ENCODE data around the gene TRA2A. TPM values are rescaled to one million over a fixed set of nuclear protein-coding genes. Genes with fewer than 3 reads are reported as not detected.

Gene TRA2A
- polyA plus RNA-seq, 2 of the 4 experiments (the other 2 are of a cell fraction) = 90.8 to 111 TPM

GRCh38 chr7:23547662-23548061 is 15.9 kb upstream of the TRA2A start:
- Histone ChIP-seq H3K9me3 (peaks cover 6% of the 10 kb centered on the region; the same call in 2 of the 3 replicates), H3K4me2 (no peak overlapping the region), H3K4me3 (no peak overlapping the region), H3K27ac (no peak overlapping the region), H3K4me1 (no peaks in the 10 kb centered on the region)
- DNase-seq (ENCODE audit: low read depth in 1 of 2, low spot score in 1 of 2) = no peak
- no peak for ATAC-seq
- no peak for FAIRE-seq
- WGBS (ENCODE audit: missing lambda C conversion rate) = 92% methylated on average over 4 of the region's 4 CpGs
- ChIA-PET POLR2A (no interaction called here), CTCF (interaction anchor here (0.6 to 4.0 kb wide), 21 partner anchors 10 to 1049 kb away, joined by 3 to 67 read pairs (median 4); partner anchors contain the start of genes CCDC126 and STK31)
- TF ChIP-seq POLR2AphosphoS2 (conservative IDR thresholded peaks at IDR 0.05; ENCODE audit: low read length) (no peak), ZSCAN20 (CRISPR knock-in tag; IDR thresholded peaks at IDR 0.05) (no peak), HOXB5 (CRISPR knock-in tag; IDR thresholded peaks at IDR 0.05) (no peak), ESRRA (IDR thresholded peaks at IDR 0.05; ENCODE audit: borderline replicate concordance, low read length) (no peak), JUNB (IDR thresholded peaks at IDR 0.05) (no peak), E2F6 (IDR thresholded peaks at IDR 0.05; ENCODE audit: borderline replicate concordance, low read depth) (no peak), RNF2 (IDR thresholded peaks at IDR 0.05; ENCODE audit: borderline replicate concordance, low read depth) (no peak), KDM1A (IDR thresholded peaks at IDR 0.05; ENCODE audit: low read depth) (no peak), CTCF (IDR thresholded peaks at IDR 0.05) (no peak), HOXB13 (CRISPR knock-in tag; IDR thresholded peaks at IDR 0.05; ENCODE audit: low read depth) (no peak), PHF8 (IDR thresholded peaks at IDR 0.05; ENCODE audit: borderline replicate concordance, low read depth) (no peak), CHD4 (IDR thresholded peaks at IDR 0.05; ENCODE audit: borderline replicate concordance) (no peak), CHD2 (IDR thresholded peaks at IDR 0.05; ENCODE audit: low read length, partially characterized antibody) (no peak)

DNA sequence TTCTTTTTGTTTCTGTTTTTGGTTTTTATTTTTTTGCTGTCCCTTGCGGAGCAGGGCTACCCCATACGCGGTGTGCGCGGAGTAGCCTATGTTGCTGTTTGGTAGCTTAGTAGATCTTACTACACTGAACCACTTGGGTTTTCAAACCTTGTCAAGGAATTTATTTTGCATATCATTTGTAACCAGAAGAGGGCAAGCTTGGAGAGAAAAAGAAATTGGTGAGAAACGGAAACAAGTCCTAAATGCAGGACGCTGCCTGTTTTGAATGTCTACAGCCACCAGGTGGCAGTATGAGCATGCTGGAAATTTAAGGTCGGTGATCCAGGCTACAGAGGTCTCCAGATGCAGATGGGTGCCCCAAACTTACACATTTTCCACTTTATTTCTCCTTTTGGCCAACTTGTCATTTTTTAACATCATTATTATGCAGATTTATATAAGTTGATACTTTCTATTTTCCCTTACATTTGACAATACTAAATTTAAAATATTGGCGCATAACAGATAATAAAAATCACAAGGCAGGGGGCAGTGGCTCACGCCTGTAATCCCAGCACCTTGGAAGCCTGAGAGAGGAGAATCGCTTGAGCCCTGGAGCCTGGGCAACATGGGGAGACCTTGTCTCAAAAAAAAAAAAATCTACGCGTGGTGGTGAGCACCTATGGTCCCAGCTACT is 15.3 kb upstream of the TRA2A start:
- DNase-seq (ENCODE audit: low read depth in 1 of 2, low spot score in 1 of 2) (peak; percentile 86 to 93), ATAC-seq (peak; percentile 92 to 94), FAIRE-seq (peak; percentile 98)
- Histone ChIP-seq H3K4me1 (no peaks in the 10 kb centered on the region), H3K4me2 (peak overlapping the region; percentile 35; the same call in 2 of the 3 replicates), H3K4me3 (no peak overlapping the region), H3K9me3 (peaks cover 7% of the 10 kb centered on the region; the same call in 2 of the 3 replicates), H3K27ac (0 out of 6 replicates have a peak overlapping the region, but pooled peaks of 1 of the 2 experiments have one; percentile 13)
- POLR2A ChIA-PET = interaction anchor here (0.9 kb wide), 1 partner anchor 248 kb away, joined by 3 read pairs; no protein-coding TSS in a partner anchor
- CTCF ChIA-PET = interaction anchor here (0.6 to 4.0 kb wide), 61 partner anchors 8 to 1546 kb away, joined by 3 to 67 read pairs (median 4); partner anchors contain the start of genes CCDC126, IGF2BP3 and STK31
- WGBS (ENCODE audit: missing lambda C conversion rate) = 37% methylated on average over 13 of the region's 13 CpGs
- TF ChIP-seq NFE2L2 (conservative IDR thresholded peaks at IDR 0.05; ENCODE audit: low read length) (no peak), ZSCAN20 (CRISPR knock-in tag; IDR thresholded peaks at IDR 0.05) (no peak), ESRRA (IDR thresholded peaks at IDR 0.05; ENCODE audit: borderline replicate concordance, low read length) (no peak), CTCF (IDR thresholded peaks at IDR 0.05) (peak; percentile 99), RAD21 (conservative IDR thresholded peaks at IDR 0.05 in 1 of 2, IDR thresholded peaks at IDR 0.05 in 1 of 2) (peak; percentile 92), SMC3 (IDR thresholded peaks at IDR 0.05) (peak; percentile 94)
- TF ChIP-seq, protein P1, sequence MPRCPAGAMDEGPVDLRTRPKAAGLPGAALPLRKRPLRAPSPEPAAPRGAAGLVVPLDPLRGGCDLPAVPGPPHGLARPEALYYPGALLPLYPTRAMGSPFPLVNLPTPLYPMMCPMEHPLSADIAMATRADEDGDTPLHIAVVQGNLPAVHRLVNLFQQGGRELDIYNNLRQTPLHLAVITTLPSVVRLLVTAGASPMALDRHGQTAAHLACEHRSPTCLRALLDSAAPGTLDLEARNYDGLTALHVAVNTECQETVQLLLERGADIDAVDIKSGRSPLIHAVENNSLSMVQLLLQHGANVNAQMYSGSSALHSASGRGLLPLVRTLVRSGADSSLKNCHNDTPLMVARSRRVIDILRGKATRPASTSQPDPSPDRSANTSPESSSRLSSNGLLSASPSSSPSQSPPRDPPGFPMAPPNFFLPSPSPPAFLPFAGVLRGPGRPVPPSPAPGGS (IDR thresholded peaks at IDR 0.05) = no peak
